ENCODE data around the gene VCY1B. TPM values are rescaled to one million over a fixed set of nuclear protein-coding genes. Genes with fewer than 3 reads are reported as not detected.

The VCY1B gene
- total RNA-seq, result not detected in 2 replicates

GRCh38 chrY:14055927-14056326, at the start of gene VCY1B:
TSS of gene VCY1B (plus strand) at chrY:14056227. CDS start at chrY:14056290, 63 bp downstream.

Other genes with a start within 250 kb of the VCY1B start
- not detected in 2 replicates for gene VCY, start 69.8 kb upstream of the VCY1B start, total RNA-seq

Measured in airway epithelial cell (primary cell).